Measurements from ENCODE around the gene VCL. TPM values are rescaled to one million over a fixed set of nuclear protein-coding genes. Genes with fewer than 3 reads are reported as not detected.

Gene VCL
- total and polyA plus RNA-seq, 9 of the 15 experiments (the other 6 are each of a cell fraction or from before 2014, with no cell fraction given), result 29.8 to 186 (median 76.4) TPM

GRCh38 chr10:74078037-74078436 is 80.1 kb downstream of the VCL start (continued):
- TF ChIP-seq ZBTB26 (CRISPR knock-in tag; IDR thresholded peaks at IDR 0.05), result no peak
- no peak for TF ChIP-seq JUNB (CRISPR knock-in tag; conservative IDR thresholded peaks at IDR 0.05)
- TF ChIP-seq KLF1 (tag; IDR thresholded peaks at IDR 0.05), result no peak
- no peak for TF ChIP-seq CHCHD3 (CRISPR knock-in tag; IDR thresholded peaks at IDR 0.05)
- no peak for TF ChIP-seq ATF4 (CRISPR knock-in tag; IDR thresholded peaks at IDR 0.05)
- no peak for TF ChIP-seq VEZF1 (CRISPR knock-in tag; IDR thresholded peaks at IDR 0.05)
- TF ChIP-seq POLR3A (IDR thresholded peaks at IDR 0.05; ENCODE audit: borderline replicate concordance, extremely low read depth, insufficient read depth, insufficient read length), result no peak
- no peak for TF ChIP-seq KHSRP (IDR thresholded peaks at IDR 0.05)

All from K562 (cell line).